ENCODE measurements around the gene PPP6R3. TPM values are rescaled to one million over a fixed set of nuclear protein-coding genes. Genes with fewer than 3 reads are reported as not detected.
A peak's percentile ranks its signal among the peaks of the same experiment; 100 is the strongest.

Gene PPP6R3
- total and polyA plus RNA-seq, 11 donors, result 23.2 to 93.8 (median 81.2) TPM

- intact Hi-C loops (cut with DNase I), result loop anchor here in 6 of 10 donors (5.0 to 10.0 kb wide), 3 partner anchors 34 to 119 kb away; partner anchors contain the start of gene PPP6R3 (in 5 of the 6)
- H3K27me3 ChIP-seq, result no peaks in the 10 kb centered on the region
- peaks cover 0 to 84% (median 36%) of the 10 kb centered on the region in 12 donors for H3K4me1 ChIP-seq
- DNase-seq (peak in 4 of 5 donors; percentile 52 to 79 (median 64)), ATAC-seq (peak; percentile 76 to 88 (median 82))
- WGBS, 4 donors, result 60 to 71% (median 68%) methylated on average over 4 of the region's 4 CpGs
- peaks cover 0 to 90% (median 66%) of the 10 kb centered on the region in 9 donors for H3K36me3 ChIP-seq
- H3K9me3 ChIP-seq, result no peaks in the 10 kb centered on the region
- H3K27ac ChIP-seq, result peak overlapping the region; percentile 51 to 86 (median 73)
- TF ChIP-seq, protein P1, sequence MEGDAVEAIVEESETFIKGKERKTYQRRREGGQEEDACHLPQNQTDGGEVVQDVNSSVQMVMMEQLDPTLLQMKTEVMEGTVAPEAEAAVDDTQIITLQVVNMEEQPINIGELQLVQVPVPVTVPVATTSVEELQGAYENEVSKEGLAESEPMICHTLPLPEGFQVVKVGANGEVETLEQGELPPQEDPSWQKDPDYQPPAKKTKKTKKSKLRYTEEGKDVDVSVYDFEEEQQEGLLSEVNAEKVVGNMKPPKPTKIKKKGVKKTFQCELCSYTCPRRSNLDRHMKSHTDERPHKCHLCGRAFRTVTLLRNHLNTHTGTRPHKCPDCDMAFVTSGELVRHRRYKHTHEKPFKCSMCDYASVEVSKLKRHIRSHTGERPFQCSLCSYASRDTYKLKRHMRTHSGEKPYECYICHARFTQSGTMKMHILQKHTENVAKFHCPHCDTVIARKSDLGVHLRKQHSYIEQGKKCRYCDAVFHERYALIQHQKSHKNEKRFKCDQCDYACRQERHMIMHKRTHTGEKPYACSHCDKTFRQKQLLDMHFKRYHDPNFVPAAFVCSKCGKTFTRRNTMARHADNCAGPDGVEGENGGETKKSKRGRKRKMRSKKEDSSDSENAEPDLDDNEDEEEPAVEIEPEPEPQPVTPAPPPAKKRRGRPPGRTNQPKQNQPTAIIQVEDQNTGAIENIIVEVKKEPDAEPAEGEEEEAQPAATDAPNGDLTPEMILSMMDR (IDR thresholded peaks at IDR 0.05), result no peak
- TF ChIP-seq POLR2A (IDR thresholded peaks at IDR 0.05), result no peak
- H3K4me3 ChIP-seq, result no peak overlapping the region
Measured at GRCh38 chr11:68581439-68581838, 120.9 kb downstream of the PPP6R3 start.

GRCh38 chr11:68581901-68582300 is 121.3 kb downstream of the PPP6R3 start:
- peaks cover 0 to 86% (median 36%) of the 10 kb centered on the region in 12 donors for H3K4me1 ChIP-seq
- no peak for ATAC-seq
- no peak for DNase-seq
- peaks cover 0 to 90% (median 66%) of the 10 kb centered on the region in 9 donors for H3K36me3 ChIP-seq
- no peak for TF ChIP-seq POLR2A (IDR thresholded peaks at IDR 0.05)
- TF ChIP-seq, protein P1 (IDR thresholded peaks at IDR 0.05), result no peak
- no peaks in the 10 kb centered on the region for H3K27me3 ChIP-seq
- no peak overlapping the region for H3K4me3 ChIP-seq
- intact Hi-C loops (cut with DNase I), result loop anchor here in 6 of 10 donors (5.0 to 10.0 kb wide), 3 partner anchors 35 to 120 kb away; partner anchors contain the start of gene PPP6R3 (in 5 of the 6)
- no peaks in the 10 kb centered on the region for H3K9me3 ChIP-seq
- WGBS, 4 donors, result 79 to 88% (median 82%) methylated on average over 3 of the region's 3 CpGs
- H3K27ac ChIP-seq, result peak overlapping the region; percentile 51 to 86 (median 73)

GRCh38 chr11:68582416-68583040 is 122.0 kb downstream of the PPP6R3 start:
- Histone ChIP-seq H3K36me3 (peaks cover 0 to 86% (median 65%) of the 10 kb centered on the region in 9 donors), H3K27ac (peak overlapping the region; percentile 51 to 86 (median 73)), H3K4me1 (peaks cover 0 to 83% (median 36%) of the 10 kb centered on the region in 12 donors), H3K9me3 (no peaks in the 10 kb centered on the region), H3K4me3 (no peak overlapping the region), H3K27me3 (no peaks in the 10 kb centered on the region)
- 24 to 32% (median 28%) methylated on average over 8 of the region's 8 CpGs for WGBS, 4 donors
- DNase-seq (peak in 4 of 5 donors; percentile 35 to 67 (median 47)), ATAC-seq (peak; percentile 76 to 85 (median 80))
- intact Hi-C loops (cut with DNase I), result loop anchor here in 6 of 10 donors (5.0 to 10.0 kb wide), 3 partner anchors 35 to 120 kb away; partner anchors contain the start of gene PPP6R3 (in 5 of the 6)
- TF ChIP-seq POLR2A (IDR thresholded peaks at IDR 0.05), result no peak
- TF ChIP-seq, protein P1 (IDR thresholded peaks at IDR 0.05), result no peak

DNA sequence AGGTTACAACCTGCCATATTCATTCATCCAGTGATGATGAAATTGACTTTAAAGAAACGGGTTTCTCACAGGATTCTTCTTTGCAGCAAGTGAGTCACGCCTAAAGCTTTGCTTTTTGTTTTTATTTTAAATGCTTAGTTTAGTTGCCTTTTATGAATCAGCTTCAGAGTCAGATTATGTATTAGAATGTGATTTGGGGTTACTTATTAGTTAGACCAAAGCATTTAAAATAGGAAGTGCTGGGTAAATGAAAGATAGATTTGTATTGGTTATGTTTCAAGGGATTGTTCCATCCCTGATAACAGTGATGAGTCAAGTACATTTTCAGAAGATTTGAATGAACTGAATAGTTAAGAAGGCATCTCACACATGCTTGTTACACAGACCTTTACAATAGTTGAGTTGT is 122.5 kb downstream of the PPP6R3 start:
- ATAC-seq, result no peak
- TF ChIP-seq, protein P1 (IDR thresholded peaks at IDR 0.05), result no peak
- TF ChIP-seq POLR2A (IDR thresholded peaks at IDR 0.05), result no peak
- Histone ChIP-seq H3K4me3 (no peak overlapping the region), H3K36me3 (peaks cover 0 to 86% (median 65%) of the 10 kb centered on the region in 9 donors), H3K4me1 (peaks cover 0 to 78% (median 36%) of the 10 kb centered on the region in 12 donors), H3K9me3 (no peaks in the 10 kb centered on the region), H3K27ac (peak overlapping the region; percentile 51 to 86 (median 73)), H3K27me3 (no peaks in the 10 kb centered on the region)
- no peak for DNase-seq
- 73 to 82% (median 76%) methylated on average over 2 of the region's 2 CpGs for WGBS, 4 donors
- intact Hi-C loops (cut with DNase I), result loop anchor here in 6 of 10 donors (5.0 to 10.0 kb wide), 3 partner anchors 36 to 121 kb away; partner anchors contain the start of gene PPP6R3 (in 5 of the 6)

All from heart left ventricle (tissue), 16 donors.